SU-DHL-6 (cell line): ENCODE results near the gene YWHAG.
"Not testable (repeated sequence)": the region's sequence is repeated elsewhere in the genome, so short reads cannot be mapped to it uniquely, and the experiment has no call there.

ENCODE experiments used
- H2AFZ ChIP-seq: fragments of 200-600 bp; sonication (generic); 2 replicates; pipeline ENCODE4 v1.6.1; 2014; ENCODE audit warnings: low read depth, mild to moderate bottlenecking, moderate library complexity, mixed read lengths, antibody characterized with exemption, low read length; ENCODE audit not compliant: severe bottlenecking
- H3F3A ChIP-seq: fragments of 200-600 bp; shearing (Covaris generic); 2 replicates; pipeline ENCODE4 v1.6.0; 2016; ENCODE audit warnings: antibody characterized with exemption, mild to moderate bottlenecking; ENCODE audit not compliant: insufficient read depth
- H3K27ac ChIP-seq: fragments of 200-600 bp; sonication (generic); 2 replicates; pipeline ENCODE4 v1.5.1; 2016; ENCODE audit warnings: low read depth, mild to moderate bottlenecking, low read length, moderate library complexity, mixed read lengths
- H3K27me3 ChIP-seq: fragments of 200-600 bp; sonication (generic), shearing (Covaris generic); 2 replicates; pipeline ENCODE4 v1.6.0; 2014; ENCODE audit warnings: mild to moderate bottlenecking, low read length
- H3K36me3 ChIP-seq: fragments of 200-600 bp; sonication (generic); 2 replicates; pipeline ENCODE4 v1.6.1; 2014; ENCODE audit warnings: mild to moderate bottlenecking, low read length, mixed read lengths
- H3K4me2 ChIP-seq: fragments of 300-600, 200-600 bp; shearing (Covaris generic), sonication (generic); 2 replicates; pipeline ENCODE4 v1.6.0; 2014; ENCODE audit warnings: low read length, low read depth, mild to moderate bottlenecking; ENCODE audit not compliant: poor library complexity, severe bottlenecking
- H3K4me3 ChIP-seq: fragments of 200-600 bp; sonication (generic); 2 replicates; pipeline ENCODE4 v1.5.1; 2014; ENCODE audit warnings: antibody characterized with exemption, low read length, mild to moderate bottlenecking, mixed read lengths; ENCODE audit not compliant: insufficient read depth, poor library complexity, severe bottlenecking
- H3K79me2 ChIP-seq: fragments of 200-600 bp; sonication (generic); 2 replicates; pipeline ENCODE4 v1.6.1; 2014; ENCODE audit warnings: mild to moderate bottlenecking, low read length, moderate library complexity; ENCODE audit not compliant: insufficient read depth
- H3K9ac ChIP-seq: fragments of 200-600 bp; sonication (generic); 2 replicates; pipeline ENCODE4 v1.7.0; 2014; ENCODE audit warnings: mild to moderate bottlenecking, low read length
- H3K9me2 ChIP-seq: fragments of 200-600 bp; sonication (generic); replicated peaks from 2 replicates; pipeline ENCODE4 v1.6.1; 2014; ENCODE audit warnings: low read length; ENCODE audit not compliant: insufficient read depth
- H3K9me3 ChIP-seq: fragments of 200-600 bp; sonication (generic); 2 replicates; pipeline ENCODE4 v1.6.1; 2014; ENCODE audit warnings: low read length, mixed read lengths; ENCODE audit not compliant: insufficient read depth
- H4K20me1 ChIP-seq: fragments of 200-600 bp; sonication (generic); 2 replicates; pipeline ENCODE4 v1.6.1; 2014; ENCODE audit warnings: low read depth, mild to moderate bottlenecking, antibody characterized with exemption, low read length, moderate library complexity, mixed read lengths
- EZH2phosphoT487 ChIP-seq: fragments of 200-600 bp; sonication (generic), shearing (Covaris generic); conservative IDR thresholded peaks from 2 replicates; pipeline ENCODE4 v1.6.1; 2018; ENCODE audit warnings: mild to moderate bottlenecking, antibody characterized with exemption, low read length, moderate library complexity, mixed read lengths
- TF ChIP-seq, protein P1 (sequence below): fragments of 200-600 bp; sonication (generic); IDR thresholded peaks from one replicate; pipeline ENCODE4 v1.5.1; 2017; ENCODE audit warnings: antibody characterized with exemption, mild to moderate bottlenecking, low read length, moderate library complexity; ENCODE audit not compliant: insufficient read depth, poor library complexity, severe bottlenecking

YWHAG gene

DNA sequence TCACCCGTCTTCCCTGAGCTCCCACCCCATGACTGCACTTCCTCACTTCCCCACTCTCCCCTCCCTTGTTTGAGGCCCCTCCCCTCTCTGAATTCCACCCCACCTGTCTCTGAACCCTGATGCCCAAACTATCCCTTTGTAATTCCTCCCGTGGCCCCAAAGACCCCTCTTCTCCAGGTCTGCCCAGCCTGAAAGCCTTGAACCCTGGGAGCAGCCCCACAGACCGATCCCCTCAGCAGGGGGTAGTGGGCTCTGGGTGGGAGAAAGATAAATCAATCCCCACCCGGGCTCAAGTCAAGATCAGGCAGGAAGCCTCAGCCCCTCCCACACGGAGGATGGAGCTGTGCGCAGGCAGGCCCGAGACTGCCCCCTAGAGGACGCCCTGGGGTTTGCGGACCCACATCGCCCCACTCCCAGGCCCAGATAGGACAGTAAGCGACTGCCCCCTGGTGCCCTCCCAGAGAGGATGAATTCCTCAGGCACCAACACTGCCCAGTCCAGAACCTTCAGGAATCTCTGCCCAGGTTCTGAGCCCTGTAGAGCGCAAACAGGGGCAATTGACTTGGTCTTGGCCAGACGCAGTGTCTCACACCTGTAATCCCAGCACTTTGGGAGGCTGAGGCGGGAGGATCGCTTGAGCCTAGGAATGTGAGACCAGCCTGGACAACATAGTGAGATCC, 44.6 kb downstream of the YWHAG start:
- H3F3A ChIP-seq, result peaks cover 6% of the 10 kb centered on the region
- H3K4me3 ChIP-seq, result no peak overlapping the region
- H3K9me3 ChIP-seq, result no peaks in the 10 kb centered on the region
- no peaks in the 10 kb centered on the region for H3K9me2 ChIP-seq
- no peak overlapping the region for H3K27ac ChIP-seq
- no peak overlapping the region for H2AFZ ChIP-seq
- H3K4me2 ChIP-seq, result no peak overlapping the region
- no peak for TF ChIP-seq EZH2phosphoT487
- TF ChIP-seq, protein P1, sequence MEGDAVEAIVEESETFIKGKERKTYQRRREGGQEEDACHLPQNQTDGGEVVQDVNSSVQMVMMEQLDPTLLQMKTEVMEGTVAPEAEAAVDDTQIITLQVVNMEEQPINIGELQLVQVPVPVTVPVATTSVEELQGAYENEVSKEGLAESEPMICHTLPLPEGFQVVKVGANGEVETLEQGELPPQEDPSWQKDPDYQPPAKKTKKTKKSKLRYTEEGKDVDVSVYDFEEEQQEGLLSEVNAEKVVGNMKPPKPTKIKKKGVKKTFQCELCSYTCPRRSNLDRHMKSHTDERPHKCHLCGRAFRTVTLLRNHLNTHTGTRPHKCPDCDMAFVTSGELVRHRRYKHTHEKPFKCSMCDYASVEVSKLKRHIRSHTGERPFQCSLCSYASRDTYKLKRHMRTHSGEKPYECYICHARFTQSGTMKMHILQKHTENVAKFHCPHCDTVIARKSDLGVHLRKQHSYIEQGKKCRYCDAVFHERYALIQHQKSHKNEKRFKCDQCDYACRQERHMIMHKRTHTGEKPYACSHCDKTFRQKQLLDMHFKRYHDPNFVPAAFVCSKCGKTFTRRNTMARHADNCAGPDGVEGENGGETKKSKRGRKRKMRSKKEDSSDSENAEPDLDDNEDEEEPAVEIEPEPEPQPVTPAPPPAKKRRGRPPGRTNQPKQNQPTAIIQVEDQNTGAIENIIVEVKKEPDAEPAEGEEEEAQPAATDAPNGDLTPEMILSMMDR, result peak; percentile 100
- no peak overlapping the region for H3K9ac ChIP-seq
- no peaks in the 10 kb centered on the region for H3K79me2 ChIP-seq
- no peaks in the 10 kb centered on the region for H3K27me3 ChIP-seq
- H4K20me1 ChIP-seq, result no peaks in the 10 kb centered on the region
- H3K36me3 ChIP-seq, result no peaks in the 10 kb centered on the region

DNA sequence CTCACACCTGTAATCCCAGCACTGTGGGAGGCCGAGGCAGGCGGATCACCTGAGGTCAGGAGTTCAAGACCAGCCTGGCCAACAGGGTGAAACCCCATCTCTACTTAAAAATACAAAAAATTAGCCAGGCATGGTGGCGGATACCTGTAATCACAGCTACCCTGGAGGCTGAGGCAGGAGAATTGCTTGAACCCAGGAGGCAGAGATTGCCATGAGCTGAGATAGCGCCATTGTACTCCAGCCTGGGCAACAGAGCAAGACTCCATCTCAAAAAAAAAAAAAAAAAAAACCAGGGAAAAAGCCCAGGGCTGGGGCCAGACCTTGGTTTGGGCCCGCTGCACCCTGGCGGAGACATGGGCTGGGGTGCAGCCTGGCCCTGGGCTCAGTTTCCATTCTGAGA, 47.0 kb downstream of the YWHAG start:
- not testable (repeated sequence) for H3K36me3 ChIP-seq, H3K9me2 ChIP-seq, H3K79me2 ChIP-seq, H3F3A ChIP-seq, H3K9me3 ChIP-seq, H2AFZ ChIP-seq, H3K27me3 ChIP-seq, H3K4me2 ChIP-seq, H3K9ac ChIP-seq, H4K20me1 ChIP-seq, H3K4me3 ChIP-seq, H3K27ac ChIP-seq

DNA sequence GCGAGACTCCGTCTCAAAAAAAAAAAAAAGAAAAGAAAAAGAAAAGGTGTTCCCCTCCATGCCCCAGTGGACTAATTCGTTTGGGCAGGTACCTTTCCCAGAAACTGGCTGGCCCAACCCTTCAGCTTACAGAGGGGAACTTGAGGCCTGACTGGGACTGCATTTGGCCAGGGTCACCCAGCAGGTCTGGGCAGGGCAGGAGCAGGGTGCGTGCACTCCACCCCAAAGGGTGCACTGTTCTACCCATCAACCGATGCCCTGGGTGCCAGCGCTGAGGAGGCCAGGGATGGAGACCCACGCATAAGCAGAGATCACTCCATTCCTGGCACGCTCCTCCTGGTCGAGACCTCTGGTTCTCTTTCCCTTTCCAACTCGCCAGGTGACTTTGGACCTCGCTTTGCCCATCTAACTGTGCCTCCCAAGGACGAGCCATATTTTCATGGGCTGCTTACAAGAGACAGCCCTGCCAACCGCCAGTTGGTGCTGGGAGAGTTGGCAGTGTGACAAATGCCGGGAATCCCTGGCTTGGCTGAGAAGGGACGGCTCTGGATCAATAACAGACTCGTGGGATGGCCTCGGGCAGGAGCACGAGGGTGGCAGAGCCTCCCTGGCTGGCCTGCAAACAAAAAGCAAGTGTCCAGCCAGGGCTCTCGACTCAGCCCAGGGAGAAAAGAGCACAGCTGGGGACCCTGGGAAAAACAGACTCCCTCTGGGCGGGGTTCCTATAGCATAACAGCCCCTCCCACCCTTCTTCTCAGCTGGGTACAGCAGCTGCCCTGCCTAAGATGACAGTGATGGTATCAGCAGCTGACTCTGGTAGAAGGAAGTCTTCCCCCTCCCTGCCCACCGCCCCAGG, 48.5 kb downstream of the YWHAG start:
- H3K4me3 ChIP-seq, result no peak overlapping the region
- H3K9ac ChIP-seq, result no peak overlapping the region
- H3K9me2 ChIP-seq, result no peaks in the 10 kb centered on the region
- H3K36me3 ChIP-seq, result no peaks in the 10 kb centered on the region
- no peaks in the 10 kb centered on the region for H4K20me1 ChIP-seq
- no peaks in the 10 kb centered on the region for H3K9me3 ChIP-seq
- no peak overlapping the region for H3K27ac ChIP-seq
- H3K27me3 ChIP-seq, result no peaks in the 10 kb centered on the region
- no peak overlapping the region for H3K4me2 ChIP-seq
- TF ChIP-seq, protein P1, result no peak
- no peak for TF ChIP-seq EZH2phosphoT487
- no peak overlapping the region for H2AFZ ChIP-seq
- H3K79me2 ChIP-seq, result no peaks in the 10 kb centered on the region
- H3F3A ChIP-seq, result no peaks in the 10 kb centered on the region

DNA sequence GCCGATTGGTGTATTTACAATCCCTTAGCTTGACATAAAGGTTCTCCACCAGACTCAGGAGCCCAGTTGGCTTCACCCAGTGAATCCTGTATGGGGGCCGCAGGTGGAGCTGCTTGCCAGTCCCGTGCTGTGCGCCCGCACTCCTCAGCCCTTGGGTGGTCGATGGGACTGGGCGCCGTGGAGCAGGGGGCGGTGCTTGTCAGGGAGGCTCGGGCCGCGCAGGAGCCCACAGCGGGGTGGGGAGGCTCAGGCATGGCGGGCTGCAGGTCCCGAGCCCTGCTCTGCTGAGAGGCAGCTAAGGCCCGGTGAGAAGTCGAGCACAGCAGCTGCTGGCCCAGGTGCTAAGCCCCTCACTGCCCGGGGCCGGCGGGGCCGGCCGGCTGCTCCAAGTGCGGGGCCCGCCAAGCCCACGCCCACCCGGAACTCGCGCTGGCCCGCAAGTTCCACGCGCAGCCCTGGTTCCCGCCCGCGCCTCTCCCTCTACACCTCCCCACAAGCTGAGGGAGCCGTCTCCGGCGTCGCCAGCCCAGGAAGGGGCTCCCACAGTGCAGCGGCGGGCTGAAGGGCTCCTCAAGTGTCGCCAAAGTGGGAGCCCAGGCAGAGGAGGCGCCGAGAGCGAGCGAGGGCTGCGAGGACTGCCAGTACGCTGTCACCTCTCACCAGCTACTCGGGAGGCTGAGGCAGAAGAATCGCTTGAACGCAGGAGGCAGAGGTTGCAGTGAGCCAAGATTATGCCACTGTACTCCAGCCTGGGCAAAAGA, 49.3 kb downstream of the YWHAG start:
- not testable (repeated sequence) for H3K9me2 ChIP-seq, H2AFZ ChIP-seq, H3K9me3 ChIP-seq, H3K36me3 ChIP-seq, H4K20me1 ChIP-seq, H3K4me2 ChIP-seq, H3K4me3 ChIP-seq, H3F3A ChIP-seq, H3K9ac ChIP-seq, H3K79me2 ChIP-seq, H3K27me3 ChIP-seq, H3K27ac ChIP-seq

DNA sequence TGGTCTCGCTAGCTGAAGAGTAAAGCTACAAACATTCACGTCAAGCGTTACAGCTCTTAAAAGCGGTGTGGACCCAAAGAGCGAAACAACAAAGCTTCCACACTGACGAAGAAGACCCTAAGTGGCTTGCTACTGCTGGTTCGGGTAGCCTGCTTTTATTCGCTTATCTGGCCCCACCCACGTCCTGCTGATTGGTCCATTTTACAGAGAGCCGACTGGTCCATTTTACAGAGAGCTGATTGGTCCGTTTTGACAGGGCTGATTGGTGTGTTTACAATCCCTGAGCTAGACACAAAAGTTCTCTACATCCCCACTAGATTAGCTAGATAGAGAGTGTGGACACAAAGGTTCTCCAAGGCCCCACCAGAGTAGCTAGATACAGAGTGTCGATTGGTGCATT, 49.9 kb downstream of the YWHAG start:
- H3K9me2 ChIP-seq, H3K27me3 ChIP-seq, H3K4me3 ChIP-seq, H3K36me3 ChIP-seq, H3F3A ChIP-seq, H3K79me2 ChIP-seq, H3K4me2 ChIP-seq, H2AFZ ChIP-seq, H3K9me3 ChIP-seq, H4K20me1 ChIP-seq, H3K27ac ChIP-seq, H3K9ac ChIP-seq: not testable (repeated sequence)
